Measurements from ENCODE around the gene NANP. TPM values are rescaled to one million over a fixed set of nuclear protein-coding genes. Genes with fewer than 3 reads are reported as not detected.
A peak's percentile ranks its signal among the peaks of the same experiment; 100 is the strongest.

Gene NANP
- total RNA-seq, 1 experiment from 2014 or later = 7.1 TPM

DNA sequence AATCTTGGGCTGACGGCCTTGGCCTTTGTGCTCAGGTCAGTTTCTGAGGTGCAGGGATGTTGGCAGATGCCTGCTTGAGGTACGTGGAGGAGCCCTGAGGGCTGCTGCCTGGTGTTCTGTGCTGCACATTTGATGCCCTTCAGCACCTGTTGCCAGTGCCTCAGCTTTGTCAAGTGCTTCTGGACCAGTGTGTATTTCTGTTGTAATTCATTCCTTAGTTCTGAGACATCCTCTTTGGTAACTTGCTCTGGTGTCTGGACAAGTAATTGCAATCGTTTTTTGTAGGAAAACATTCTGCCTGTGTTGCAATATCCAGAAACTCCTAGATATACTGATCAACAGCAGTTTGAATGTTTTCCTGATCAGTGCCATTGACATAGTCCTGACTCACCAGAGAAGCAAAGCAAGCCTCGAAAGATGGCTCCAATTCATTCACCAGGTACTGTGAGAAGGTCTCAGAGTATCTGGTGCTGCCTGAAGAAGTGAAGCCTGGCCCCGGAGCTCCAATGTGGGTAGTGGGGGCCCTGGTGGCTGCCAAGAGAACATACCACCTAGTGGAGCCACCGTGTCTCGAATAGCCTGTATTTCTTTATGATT is 46.1 kb upstream of the NANP start:
- Histone ChIP-seq H3K27me3 (ENCODE audit: insufficient read depth, low read length) (no peaks in the 10 kb centered on the region), H3K79me2 (ENCODE audit: insufficient read depth, low read length) (no peaks in the 10 kb centered on the region), H3T11ph (ENCODE audit: low read length) (no peak overlapping the region), H3K14ac (ENCODE audit: insufficient read depth, low read length) (peak overlapping the region; percentile 81; the same call in 1 of the 2 replicates), H3K18ac (ENCODE audit: insufficient read length, low read depth, low read length) (no peak overlapping the region), H3K4me1 (ENCODE audit: insufficient read depth, low read length) (no peaks in the 10 kb centered on the region), H3K4me2 (ENCODE audit: insufficient read depth, insufficient read length, low read length) (no peak overlapping the region), H3K9ac (ENCODE audit: extremely low read depth, insufficient read length, low read length) (no peak overlapping the region), H3K79me1 (ENCODE audit: insufficient read depth, low read depth, low read length, poor library complexity, severe bottlenecking) (no peaks in the 10 kb centered on the region), H3K27ac (ENCODE audit: insufficient read length, low read depth, low read length) (no peak overlapping the region), H4K8ac (replicated peaks; ENCODE audit: insufficient read length, low read depth, low read length) (no peak overlapping the region), H3K56ac (ENCODE audit: insufficient read length, low read depth, low read length) (no peak overlapping the region), H2BK5ac (ENCODE audit: insufficient read length, low read length) (no peak overlapping the region), H2BK15ac (ENCODE audit: low read depth, low read length) (no peak overlapping the region), H2AFZ (ENCODE audit: low read length) (no peak overlapping the region), H4K91ac (ENCODE audit: insufficient read length, low read depth, low read length) (no peak overlapping the region), H2BK20ac (ENCODE audit: low read depth, low read length, poor library complexity, severe bottlenecking) (no peak overlapping the region), H2BK12ac (ENCODE audit: insufficient read length, low read depth, low read length) (peak overlapping the region; percentile 8), H2BK120ac (ENCODE audit: low read depth, low read length, poor library complexity, severe bottlenecking) (no peak overlapping the region), H3K9me3 (ENCODE audit: control insufficient read depth, low read depth, low read length) (no peaks in the 10 kb centered on the region), H3K4ac (ENCODE audit: low read depth, low read length) (no peak overlapping the region), H3K23me2 (ENCODE audit: insufficient read length, low read depth, low read length, poor library complexity, severe bottlenecking) (no peaks in the 10 kb centered on the region), H4K20me1 (ENCODE audit: control insufficient read depth, insufficient read depth, insufficient read length) (no peaks in the 10 kb centered on the region), H4K5ac (ENCODE audit: insufficient read length, low read depth, low read length) (no peak overlapping the region), H3K23ac (ENCODE audit: insufficient read length, low read depth, low read length) (no peak overlapping the region), H2AK5ac (ENCODE audit: insufficient read length, low read length) (no peak overlapping the region)
- Mint-ChIP-seq H3K4me3 (no peak overlapping the region), H3K36me3 (ENCODE audit: insufficient read depth in 1 of 3, low read depth in 3 of 3) (peaks cover 17 to 22% (median 21%) of the 10 kb centered on the region in 3 experiments), H3K27me3 (ENCODE audit: low read depth) (no peaks in the 10 kb centered on the region), H3K9me3 (no peaks in the 10 kb centered on the region; a peak in 1 of 5 replicates), H3K4me1 (peaks cover 13 to 15% of the 10 kb centered on the region in 2 experiments), H3K27ac (no peak overlapping the region)
- WGBS (ENCODE audit: extremely low coverage, insufficient read length, low lambda C conversion rate) = no CpG with 5 or more reads among the region's 7 CpGs
- peak; percentile 57 for DNase-seq
- TF ChIP-seq, protein P1, sequence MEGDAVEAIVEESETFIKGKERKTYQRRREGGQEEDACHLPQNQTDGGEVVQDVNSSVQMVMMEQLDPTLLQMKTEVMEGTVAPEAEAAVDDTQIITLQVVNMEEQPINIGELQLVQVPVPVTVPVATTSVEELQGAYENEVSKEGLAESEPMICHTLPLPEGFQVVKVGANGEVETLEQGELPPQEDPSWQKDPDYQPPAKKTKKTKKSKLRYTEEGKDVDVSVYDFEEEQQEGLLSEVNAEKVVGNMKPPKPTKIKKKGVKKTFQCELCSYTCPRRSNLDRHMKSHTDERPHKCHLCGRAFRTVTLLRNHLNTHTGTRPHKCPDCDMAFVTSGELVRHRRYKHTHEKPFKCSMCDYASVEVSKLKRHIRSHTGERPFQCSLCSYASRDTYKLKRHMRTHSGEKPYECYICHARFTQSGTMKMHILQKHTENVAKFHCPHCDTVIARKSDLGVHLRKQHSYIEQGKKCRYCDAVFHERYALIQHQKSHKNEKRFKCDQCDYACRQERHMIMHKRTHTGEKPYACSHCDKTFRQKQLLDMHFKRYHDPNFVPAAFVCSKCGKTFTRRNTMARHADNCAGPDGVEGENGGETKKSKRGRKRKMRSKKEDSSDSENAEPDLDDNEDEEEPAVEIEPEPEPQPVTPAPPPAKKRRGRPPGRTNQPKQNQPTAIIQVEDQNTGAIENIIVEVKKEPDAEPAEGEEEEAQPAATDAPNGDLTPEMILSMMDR (conservative IDR thresholded peaks at IDR 0.05) = peak; percentile 61
